COR-L47 (cell line): ENCODE data around the gene FKBP1C.
"Not testable (repeated sequence)": the region's sequence is repeated elsewhere in the genome, so short reads cannot be mapped to it uniquely, and the experiment has no call there.

Experiments used
- DNase-seq: peaks from one replicate; lab custom pipeline; 2025; lab: John Stamatoyannopoulos, UW

FKBP1C gene

DNA sequence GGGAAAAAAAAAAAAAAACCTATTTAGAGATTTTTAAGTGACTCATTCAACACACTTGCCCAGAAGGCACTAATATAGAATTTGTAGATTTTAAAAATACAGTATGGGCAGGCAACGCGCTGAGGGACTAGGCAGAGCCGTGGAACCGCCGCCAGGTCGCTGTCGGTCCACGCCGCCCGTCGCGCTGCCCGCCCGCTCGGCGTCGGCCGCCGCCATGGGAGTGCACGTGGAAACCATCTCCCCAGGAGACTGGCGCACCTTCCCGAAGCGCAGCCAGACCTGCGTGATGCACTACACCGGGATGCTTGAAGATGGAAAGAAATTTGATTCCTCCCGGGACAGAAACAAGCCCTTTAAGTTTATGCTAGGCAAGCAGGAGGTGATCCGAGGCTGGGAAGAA lies at the start of gene FKBP1C:
Gene FKBP1C, plus strand, starts transcription at position 127 of the 400 bp plus-strand sequence.
- not testable (repeated sequence) for DNase-seq

DNA sequence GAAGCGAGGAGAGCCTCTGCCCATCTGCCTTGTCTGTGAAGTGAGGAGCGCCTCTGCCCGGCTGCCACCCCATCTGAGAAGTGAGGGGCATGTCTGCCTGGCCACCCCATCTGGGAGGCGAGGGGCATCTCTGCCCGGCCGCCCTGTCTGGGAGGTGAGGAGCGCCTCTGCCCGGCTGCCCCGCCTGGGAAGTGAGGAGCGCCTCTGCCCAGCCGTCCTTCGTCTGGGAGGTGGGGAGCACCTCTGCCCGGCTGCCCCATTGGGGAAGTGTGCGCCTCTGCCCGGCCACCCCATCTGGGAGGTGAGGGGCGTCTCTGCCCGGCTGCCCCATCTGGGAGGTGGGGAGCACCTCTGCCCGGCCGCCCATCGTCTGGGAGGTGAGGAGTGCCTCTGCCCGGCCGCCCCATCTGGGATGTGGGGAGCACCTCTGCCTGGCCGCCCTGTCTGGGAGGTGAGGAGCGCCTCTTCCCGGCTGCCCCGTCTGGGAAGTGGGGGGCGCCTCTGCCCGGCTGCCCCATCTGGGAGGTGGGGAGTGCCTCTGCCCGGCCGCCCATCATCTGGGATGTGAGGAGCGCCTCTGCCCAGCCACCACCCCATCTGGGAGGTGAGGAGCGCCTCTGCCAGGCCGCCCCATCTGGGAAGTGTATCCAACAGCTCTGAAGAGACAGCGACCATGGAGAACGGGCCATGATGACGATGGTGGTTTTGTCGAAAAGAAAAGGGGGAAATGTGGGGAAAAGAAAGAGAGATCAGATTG lies 47.0 kb upstream of the FKBP1C start:
- not testable (repeated sequence) for DNase-seq

DNA sequence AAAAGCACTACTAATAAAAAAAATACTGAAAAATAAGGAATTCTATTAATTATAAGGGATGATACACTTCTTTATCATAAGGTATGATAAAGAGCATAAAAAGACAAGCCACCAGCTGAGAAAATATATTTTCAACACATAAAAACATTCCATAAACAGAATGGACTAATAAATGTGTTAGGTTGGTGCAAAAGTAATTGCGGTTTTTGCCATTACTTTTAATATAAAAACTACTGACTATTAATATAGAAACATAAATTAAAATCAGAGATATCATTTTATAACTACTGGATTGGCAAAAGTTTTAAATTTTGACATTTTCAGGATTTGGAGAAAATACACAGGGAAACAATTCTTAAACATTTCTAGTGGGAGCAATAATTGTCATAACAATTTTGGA lies 37.1 kb upstream of the FKBP1C start:
- no peak for DNase-seq

DNA sequence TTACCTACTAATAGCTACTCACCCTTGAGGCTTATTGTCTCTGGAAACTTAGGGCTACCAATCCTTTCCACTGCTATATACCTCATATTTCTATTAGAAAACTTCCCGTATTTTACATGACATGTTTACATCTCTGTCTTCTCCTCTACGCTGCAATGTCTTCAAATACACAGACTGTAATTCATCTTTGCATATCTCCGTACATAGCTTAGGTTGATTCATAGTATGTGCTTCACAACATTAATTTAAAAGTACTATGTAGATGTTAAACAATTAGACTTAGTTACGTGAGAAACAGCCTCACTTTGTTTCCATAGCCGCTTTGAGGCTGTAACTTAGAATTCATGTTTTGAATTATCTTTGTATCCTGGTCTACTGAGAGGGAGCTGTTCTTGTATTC lies 35.1 kb upstream of the FKBP1C start:
- DNase-seq = no peak

DNA sequence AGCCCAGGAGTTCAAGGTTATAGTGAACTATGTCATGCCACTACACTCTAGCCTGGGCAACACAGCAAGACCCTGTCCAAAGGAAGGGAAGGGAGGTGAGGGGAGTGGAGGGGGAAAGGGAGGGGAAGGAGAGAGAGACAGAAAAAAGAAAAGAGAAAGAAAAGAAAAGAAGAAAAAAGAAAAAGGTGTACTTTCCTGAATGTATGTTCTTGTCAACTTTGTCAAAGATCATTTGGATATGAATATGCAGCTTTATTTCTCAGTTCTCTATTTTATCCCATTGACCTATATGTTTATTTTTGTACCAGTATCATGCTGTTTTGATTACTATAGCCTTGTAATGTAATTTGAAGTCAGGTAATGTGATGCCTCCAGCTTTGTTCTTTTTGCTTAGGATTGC lies 30.9 kb upstream of the FKBP1C start:
- DNase-seq = no peak

DNA sequence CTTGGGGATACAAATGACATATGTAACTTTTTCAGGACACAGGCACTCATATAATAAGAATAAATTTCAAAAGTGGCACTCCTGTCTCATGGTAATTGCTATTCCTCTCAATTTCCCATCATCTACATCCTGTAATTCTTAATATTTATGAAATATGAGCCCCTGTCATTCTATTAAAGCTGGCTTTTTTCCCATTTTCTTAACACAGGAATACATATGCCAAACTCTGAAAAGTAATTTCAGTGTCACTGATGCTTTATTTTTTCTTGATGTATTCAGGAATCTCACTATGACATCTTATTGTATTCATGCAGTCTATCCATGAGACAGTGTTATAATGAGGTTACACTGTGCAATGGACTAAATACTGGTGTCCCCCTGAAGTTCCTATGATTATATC lies 24.3 kb upstream of the FKBP1C start:
- DNase-seq = no peak

DNA sequence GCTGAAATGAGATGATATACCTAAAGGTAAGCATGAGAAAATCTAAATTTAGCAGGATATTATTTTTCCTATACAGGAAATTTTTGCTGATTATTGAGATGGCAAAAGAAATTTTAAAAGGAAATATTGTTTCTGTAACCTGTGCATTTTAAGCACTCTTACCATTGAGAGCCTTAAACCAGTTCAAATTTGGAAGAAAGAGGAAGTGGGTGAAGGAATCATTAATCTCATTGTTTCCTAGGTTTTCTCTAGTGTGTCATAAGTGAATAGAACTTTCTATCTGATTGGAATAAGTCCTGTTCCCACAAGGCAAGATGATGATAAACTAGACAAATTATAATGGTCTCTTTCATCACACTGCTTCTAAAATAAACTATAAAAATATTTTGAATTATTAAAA lies 22.4 kb upstream of the FKBP1C start:
- DNase-seq = no peak

DNA sequence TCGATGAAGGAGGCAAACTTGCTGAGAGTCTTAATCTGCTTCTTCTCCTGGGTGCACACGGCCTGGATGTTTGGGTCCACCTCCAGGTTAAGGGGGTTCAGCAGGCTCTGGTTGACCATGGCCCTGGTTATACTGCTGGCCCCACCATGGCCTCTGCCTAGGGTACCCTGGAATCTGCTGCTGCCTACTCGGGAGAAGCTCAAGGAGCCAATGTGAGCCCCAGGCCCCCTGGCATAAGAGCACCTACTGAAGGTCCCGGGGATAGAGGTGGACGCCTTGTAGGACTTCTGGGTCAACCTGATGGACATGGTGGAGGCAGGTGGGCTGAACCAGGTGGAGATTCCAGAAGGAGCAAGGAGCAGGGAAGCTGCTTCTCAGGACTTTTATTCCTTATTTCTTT lies 17.9 kb upstream of the FKBP1C start:
- no peak for DNase-seq

DNA sequence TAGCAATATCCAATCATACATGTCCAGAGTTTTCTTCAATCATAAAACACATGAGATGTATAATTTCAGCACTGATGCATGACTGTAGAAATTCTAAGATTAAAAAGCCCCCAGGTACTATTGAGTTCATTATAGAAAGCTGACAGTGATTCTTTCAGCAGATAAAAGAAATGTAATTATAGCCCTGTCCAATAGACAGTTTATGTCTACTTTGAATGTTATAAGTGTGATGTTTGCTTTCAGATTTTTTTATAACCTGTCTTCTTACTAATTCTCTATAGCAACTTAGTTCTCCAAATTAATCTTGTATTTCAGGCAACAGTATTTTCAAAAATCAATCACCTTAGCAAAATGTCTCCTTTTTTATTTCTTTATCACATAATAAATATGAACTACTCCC lies 13.5 kb upstream of the FKBP1C start:
- DNase-seq = no peak

DNA sequence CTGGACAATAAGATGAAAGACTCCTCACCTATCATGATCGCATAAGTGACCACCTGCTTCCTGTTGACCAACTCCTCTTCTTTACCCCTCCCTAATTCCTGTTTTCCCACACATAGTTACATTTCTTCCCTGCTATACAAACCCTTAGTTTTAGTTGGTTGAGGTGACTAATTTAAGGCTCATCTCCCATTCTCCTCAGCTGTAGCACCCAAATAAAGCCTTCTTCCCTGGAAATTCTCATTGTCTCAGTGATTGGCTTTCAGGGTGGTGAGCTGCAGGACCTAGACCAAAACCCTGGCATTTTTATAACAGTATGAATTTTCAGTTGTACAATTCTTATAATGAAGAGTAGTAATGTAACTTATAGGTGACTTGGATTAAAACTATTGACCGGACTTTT lies 2.1 kb downstream of the FKBP1C start:
- DNase-seq = no peak

DNA sequence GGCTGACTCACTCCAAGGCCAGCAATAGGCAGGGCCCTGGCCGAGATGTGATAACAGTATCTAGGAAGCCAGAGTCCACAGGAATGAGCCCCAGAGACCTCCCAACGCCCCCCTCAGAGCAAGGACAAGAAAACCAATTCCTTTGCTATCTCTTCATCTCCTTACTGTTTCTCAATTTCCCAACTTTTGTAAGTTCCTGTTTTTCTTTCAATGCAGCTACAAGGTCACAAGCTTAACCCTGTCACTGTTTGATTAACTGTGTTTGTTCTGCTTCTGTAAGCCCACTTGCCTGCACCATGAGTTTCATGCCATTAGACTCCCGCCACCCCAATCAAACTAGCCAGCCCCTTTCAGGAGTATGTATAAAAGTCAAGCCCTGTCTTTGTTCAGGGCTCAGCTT lies 3.5 kb downstream of the FKBP1C start:
- no peak for DNase-seq

DNA sequence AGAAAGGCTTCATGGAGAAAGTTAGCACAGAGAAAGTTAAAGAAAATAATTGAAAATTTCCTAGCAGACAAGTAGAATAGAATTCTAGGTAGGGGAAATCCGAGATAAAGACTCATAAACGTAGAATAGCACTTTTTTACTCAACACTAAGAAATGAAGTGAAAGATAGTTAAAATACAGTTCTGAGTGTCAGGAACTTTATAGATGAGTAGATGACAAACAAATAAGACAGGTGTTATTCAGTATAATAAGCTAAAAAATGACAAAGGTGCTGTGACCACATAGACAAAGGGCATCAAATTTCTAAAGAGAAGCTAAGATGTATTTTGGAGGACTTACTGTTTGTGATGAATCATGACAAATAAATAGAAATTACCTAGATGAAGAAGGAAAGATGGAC lies 12.9 kb downstream of the FKBP1C start:
- no peak for DNase-seq

DNA sequence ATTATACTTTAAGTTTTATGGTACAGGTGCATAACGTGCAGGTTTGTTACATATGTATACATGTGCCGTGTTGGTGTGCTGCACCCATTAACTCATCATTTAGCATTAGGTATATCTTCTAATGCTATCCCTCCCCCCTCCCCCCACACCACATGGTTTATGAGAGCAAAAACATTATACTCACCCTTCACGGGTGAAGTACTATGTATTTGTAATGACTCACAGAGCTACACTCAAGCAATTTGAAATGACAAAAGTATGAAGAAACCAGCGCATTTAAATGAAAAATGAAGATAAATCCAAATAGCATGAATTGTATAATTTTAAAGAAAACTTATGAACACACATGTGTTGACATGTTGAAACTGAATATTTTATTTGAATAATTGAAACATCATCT lies 14.7 kb downstream of the FKBP1C start:
- DNase-seq = not testable (repeated sequence)

DNA sequence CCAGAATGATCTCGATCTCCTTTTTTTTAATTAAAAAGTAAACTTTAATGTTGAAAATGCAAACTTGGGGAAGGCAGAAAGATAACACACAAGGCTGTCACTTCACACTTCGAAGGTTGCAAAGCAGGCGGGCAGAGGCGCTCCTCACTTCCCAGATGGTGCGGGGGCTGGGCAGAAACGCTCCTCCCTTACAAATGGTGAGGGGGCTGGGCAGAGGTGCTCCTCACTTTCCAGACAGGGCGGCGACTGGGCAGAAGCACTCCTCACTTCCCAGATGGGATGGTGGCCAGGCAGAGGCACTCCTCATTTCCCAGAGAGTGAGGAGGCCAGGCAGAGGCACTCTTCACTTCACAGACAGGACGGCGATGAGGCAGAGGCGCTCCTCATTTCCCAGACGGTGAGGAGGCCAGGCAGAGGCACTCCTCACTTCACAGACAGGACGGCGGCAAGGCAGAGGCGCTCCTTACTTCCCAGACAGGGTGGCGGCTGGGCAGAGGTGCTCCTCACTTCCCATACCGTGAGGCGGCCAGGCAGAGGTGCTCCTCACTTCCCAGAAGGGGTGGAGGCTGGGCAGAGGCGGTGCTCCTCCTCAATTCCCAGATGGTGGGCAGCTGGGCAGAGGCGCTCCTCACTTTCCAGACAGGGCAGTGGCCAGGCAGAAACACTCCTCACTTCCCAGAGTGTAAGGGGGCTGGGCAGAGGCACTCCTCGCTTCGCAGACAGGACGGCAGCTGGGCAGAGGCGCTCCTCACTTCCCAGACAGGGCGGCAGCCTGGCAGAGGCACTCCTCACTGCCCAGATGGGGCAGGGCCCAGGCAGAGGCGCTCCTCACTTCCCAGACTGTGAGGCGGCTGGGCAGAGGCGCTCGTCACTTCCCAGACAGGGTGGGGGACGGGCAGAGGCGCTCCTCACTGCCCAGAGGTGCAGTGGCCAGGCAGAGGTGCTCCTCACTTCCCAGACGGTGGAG lies 16.9 kb downstream of the FKBP1C start:
- not testable (repeated sequence) for DNase-seq

DNA sequence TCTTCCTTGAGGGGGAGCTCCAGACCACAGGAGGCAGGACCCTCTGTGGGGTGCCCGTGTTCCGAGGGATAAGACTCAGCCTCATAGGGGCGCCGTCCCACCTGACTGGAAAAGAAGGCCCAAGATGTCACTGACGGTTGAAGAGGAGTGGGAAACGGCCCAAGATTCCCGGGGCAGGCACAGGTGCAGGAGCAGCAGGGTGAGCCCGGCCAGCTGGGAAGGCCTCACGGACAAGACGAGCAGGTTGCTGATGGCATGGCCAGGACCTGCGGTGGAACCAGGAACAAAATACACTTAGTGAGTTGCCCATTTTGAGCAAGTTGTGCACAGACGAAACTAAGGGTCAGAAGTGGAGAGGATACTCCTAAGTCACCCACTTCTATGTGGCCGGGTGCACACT lies 18.8 kb downstream of the FKBP1C start:
- not testable (repeated sequence) for DNase-seq

DNA sequence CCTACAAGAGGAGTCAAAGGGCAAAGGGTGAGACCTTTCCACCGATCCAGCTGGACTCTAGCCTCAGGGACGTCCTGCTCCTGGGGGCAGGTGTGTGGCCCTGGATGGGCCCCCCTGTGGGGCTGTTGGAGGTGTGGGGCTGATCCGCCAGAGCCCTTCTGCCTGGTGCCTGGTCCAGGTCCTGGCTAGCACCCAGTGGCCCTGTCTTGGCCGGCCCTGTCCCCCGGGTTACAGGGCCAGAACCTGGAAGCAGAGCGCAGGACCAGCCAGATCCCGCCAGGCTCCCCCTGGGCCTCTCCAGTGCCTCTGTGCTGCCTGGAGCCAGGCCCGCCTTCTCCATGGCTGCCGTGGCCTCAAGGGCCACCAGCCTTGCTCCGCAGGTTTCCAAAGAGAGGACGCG lies 19.2 kb downstream of the FKBP1C start:
- not testable (repeated sequence) for DNase-seq

DNA sequence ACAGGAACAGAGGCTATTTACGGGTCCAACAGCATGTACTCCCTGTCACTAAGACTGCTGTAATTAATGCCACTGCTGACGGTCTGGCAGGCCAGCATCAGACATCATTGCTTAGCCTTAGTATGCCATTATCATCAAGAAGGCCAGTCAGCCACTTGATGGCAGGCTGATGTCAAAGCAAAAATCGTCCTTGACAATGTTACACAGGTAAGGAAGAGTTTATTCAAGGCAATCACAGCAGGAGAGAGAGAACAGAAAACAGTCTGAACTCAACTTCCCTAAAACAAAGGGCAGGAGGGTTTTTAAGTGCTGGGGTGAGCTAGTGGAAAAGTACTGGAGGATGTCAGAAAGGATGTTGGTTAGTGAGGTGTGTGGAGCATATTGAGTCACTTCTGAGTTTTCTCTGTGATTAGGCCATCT lies 25.1 kb downstream of the FKBP1C start:
- DNase-seq = no peak

DNA sequence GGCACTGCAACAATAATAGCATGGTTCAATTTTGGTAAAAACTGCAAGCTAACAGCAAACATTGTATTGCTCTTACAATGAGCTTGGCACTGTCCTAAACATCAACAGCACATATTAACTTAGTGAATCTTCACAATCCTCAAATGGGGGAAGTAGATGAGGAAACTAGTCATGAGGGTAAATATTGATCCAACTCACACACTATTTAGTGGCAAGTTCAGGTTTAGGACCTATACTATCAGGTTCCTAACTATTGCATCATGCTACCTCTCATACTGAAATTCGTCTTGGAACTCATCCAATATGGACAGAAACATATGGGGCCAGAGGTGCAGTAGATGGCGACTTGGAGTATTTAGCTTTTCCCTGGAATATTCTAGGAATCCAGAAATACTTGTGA lies 34.2 kb downstream of the FKBP1C start:
- no peak for DNase-seq

DNA sequence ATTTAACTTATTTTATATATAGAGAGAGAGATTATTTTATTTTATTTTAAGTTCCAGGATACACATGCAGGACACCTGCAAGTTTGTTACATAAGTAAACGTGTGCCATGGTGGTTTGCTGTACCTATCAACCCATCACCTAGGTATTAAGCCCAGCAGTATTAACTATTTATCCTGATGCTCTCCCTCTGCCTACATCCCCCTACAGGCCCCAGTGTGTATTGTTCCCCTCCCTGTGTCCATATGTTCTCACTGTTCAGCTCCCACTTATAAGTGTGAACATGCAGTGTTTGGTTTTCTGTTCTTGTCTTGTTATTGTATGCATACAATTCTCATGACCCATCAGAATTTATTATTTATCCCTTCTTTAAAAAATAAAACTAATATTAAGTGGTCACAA lies 34.6 kb downstream of the FKBP1C start:
- no peak for DNase-seq

DNA sequence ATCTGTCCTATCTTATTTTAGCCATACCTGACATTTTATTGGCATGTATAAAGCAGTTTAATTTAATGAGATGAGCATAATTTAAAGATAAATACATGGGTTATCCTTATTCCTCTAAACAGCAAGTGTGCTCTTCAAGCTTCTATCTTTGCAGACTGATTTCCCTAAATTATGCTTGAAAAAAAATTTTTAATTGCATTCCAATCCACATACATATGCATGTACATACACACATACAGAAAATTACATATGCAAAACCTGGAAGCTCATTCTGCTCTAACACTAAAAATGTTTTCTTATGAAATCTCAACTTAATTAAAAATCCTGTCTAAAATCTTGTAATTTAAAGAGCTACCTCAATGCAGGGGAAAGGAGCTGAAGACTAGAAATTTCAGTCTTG lies 35.3 kb downstream of the FKBP1C start:
- no peak for DNase-seq

DNA sequence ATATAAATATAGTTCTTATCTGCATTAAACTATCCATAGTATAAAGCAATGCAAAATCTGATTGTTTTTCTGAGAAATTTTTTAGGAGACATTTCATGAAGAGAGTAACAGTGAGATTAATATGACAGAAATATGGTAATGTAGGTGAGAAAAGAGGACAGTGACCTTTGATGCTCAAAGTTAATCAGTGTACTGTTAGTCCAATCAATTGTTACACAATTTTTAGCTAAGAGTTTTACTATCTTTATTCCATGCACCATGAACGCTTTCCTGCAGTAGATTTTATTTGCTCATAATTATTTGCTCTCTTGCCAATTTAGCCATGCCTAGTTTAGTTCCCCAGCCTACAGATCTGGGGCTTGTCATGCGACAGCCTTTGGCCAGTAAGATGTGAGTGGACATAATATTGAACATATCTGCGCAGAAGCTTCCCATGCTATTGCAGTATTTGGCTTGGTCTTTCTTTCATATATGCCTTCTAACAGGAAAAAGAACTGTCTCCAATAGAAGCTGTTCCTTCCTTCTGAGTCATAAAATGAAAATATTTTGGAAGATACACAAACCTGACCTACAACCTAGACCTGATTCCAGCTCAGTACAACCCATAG lies 38.7 kb downstream of the FKBP1C start:
- no peak for DNase-seq

DNA sequence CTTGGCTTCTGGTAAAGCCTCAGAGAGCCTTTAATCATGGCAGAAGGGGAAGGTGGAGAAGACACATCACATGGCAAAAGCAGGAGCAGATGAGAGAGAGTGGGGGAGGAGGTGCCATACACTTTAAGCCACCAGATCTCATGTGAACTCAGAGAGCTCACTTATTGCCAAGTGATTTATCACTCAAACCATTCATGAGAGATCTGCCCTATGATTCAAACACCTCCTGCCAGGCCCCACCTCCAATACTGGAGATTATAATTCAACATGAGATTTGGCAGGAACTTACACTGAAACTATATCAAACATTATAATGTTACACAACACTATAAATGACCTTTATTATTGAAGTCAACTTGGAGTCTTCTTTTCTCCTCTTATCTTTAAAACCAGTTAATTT lies 47.9 kb downstream of the FKBP1C start:
- no peak for DNase-seq

DNA sequence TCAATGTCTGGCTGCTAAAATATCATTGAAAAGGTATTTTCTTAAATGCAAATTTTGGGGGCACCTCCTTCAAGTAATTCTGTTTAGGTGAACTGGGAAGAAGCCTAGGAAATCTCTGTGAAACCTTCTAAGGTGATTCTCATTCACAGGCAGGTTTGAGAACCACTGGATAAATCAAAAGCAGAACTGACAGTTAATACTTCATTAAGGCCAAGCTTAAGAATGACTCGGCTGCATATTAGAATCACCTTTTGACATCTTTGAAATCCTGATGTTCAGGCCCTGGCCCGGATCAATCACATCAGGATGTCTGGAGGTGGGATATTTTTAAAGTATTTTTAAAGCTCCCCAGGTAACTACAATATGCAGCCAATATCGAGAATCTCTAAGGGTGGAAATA lies 50.6 kb downstream of the FKBP1C start:
- no peak for DNase-seq
